SK-N-MC (cell line): ENCODE measurements around the gene RGS21.
A peak's percentile ranks its signal among the peaks of the same experiment; 100 is the strongest.

Source experiments
- DNase-seq: peaks from one replicate; pipeline ENCODE4 v3.0.0-alpha.2; 2011; ENCODE audit warnings: low read depth, low spot score
- H3K27ac ChIP-seq: fragments of 200-600 bp; sonication (generic); 2 replicates; pipeline ENCODE4 v1.5.1; 2016; ENCODE audit warnings: mixed run types
- H3K36me3 ChIP-seq: fragments of 200-600 bp; sonication (generic); 2 replicates; pipeline ENCODE4 v1.6.1; 2017; ENCODE audit warnings: antibody characterized with exemption, low read length, mixed read lengths; ENCODE audit not compliant: insufficient read depth
- H3K4me3 ChIP-seq: fragments of 200-600 bp; sonication (generic); 2 replicates; pipeline ENCODE4 v1.5.1; 2016
- H3K9ac ChIP-seq: fragments of 200-600 bp; sonication (generic); 2 replicates; pipeline ENCODE4 v1.8.0; 2017; ENCODE audit warnings: mixed run types, mixed read lengths; ENCODE audit not compliant: insufficient read length
- H3K9me3 ChIP-seq: fragments of 200-600 bp; sonication (generic); 2 replicates; pipeline ENCODE4 v1.6.1; 2017; ENCODE audit warnings: low read depth, mild to moderate bottlenecking, antibody characterized with exemption, low read length, moderate library complexity, mixed read lengths
- EZH2 ChIP-seq: fragments of 200-600 bp; sonication (generic); IDR thresholded peaks from one replicate; pipeline ENCODE4 v1.6.1; 2017; ENCODE audit warnings: antibody characterized with exemption
- FOXP2 ChIP-seq: optimal IDR thresholded peaks from 2 replicates; pipeline ENCODE3; 2011; ENCODE audit warnings: mild to moderate bottlenecking, moderate library complexity; ENCODE audit not compliant: insufficient read depth; ENCODE audit errors: extremely low read length, control extremely low read depth
- POLR2AphosphoS5 ChIP-seq: IDR thresholded peaks from 2 replicates; pipeline ENCODE4 v1.6.1; 2012; ENCODE audit warnings: mild to moderate bottlenecking, low read depth, low read length, borderline replicate concordance

The RGS21 gene

DNA sequence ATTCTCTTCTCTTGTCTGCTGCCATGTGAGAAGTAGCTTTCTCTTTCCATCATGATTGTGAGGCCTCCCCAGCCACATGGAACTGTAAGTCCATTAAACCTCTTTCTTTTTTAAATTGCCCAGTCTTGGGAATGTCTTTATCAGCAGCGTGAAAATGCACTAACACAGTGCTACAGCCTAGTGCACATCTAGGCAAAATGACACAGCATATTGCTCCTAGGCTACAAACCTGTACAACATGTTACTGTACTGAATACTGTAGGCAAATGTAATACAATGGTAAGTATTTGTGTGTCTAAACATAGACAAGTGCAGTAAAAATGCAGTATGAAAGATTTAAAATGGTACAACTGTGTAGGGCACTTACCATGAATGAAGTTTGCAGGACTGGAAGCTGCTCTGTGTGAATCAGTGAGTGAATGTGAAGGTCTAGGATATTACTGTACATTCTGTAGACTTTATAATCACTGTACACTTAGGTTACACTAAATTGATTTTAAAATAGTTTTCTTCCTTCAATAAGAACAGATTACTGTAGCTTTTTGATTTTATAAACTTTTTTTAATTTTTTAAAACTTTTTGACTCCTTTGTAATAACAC is 69.4 kb downstream of the RGS21 start:
- H3K27ac ChIP-seq: no peak overlapping the region
- H3K4me3 ChIP-seq: no peak overlapping the region
- TF ChIP-seq FOXP2: no peak
- no peak for TF ChIP-seq EZH2
- TF ChIP-seq POLR2AphosphoS5: no peak
- no peaks in the 10 kb centered on the region for H3K36me3 ChIP-seq
- no peak for DNase-seq
- no peak overlapping the region for H3K9ac ChIP-seq
- peaks cover 10% of the 10 kb centered on the region for H3K9me3 ChIP-seq

DNA sequence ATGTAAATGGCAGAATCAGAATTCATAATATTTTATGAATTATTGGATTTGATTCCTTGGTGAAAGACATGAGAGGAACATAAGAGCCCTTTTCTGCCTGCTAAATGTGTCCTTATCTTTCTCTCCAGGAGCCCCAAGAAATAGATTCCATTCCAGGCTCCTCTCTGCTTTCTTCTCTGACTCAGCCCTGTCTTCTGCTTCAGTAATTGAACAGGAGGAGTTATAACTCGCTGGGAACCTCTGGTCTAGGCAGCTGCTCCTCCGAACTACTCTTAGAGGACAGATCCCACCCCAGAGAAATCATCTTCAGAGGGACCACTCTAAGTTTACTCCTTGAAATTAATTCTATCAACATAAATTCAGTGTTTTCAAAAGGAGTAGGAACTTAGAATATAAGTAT is 78.4 kb downstream of the RGS21 start:
- no peak for DNase-seq
- H3K4me3 ChIP-seq: no peak overlapping the region
- TF ChIP-seq POLR2AphosphoS5 (no peak), FOXP2 (no peak), EZH2 (no peak)
- H3K27ac ChIP-seq: no peak overlapping the region
- no peaks in the 10 kb centered on the region for H3K36me3 ChIP-seq
- no peaks in the 10 kb centered on the region for H3K9me3 ChIP-seq
- no peak overlapping the region for H3K9ac ChIP-seq

DNA sequence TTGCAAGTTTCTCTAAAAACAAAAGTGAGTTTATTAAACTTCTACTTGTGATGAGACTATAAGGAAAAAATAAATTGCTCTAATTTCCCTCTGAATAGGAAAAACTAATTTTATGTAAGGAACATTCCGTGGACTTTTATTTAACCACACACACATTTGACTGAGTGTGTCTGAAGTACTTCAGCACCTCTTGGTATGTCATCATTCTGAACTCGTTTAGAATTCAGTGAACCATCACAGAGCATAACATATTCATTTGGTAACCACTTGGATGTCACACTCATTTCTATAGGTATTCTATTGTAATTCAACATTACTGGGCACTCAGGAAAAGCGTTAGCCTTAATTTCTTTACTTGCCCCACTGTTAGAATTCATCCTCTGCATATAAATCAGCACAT is 79.1 kb downstream of the RGS21 start:
- H3K9ac ChIP-seq: no peak overlapping the region

DNA sequence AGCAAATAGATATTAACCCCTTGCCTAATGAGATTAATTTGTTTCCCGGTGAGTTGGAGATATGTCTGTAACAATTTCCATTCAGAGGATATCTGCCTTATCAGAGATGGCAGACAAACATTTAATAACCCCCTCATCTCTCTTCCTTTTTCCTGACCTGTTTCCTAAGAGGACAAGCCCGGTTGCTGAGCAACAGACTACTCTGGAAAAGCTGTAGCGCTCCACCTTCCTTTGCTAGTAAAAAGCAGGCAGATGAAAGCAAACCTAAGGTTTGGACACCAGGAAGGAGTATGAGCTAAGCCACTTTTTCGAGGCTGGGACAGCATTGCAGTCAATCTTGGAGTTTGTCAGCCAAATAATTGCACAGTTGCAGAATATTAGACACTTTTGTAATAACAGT is 82.4 kb downstream of the RGS21 start:
- Histone ChIP-seq H3K9ac (no peak overlapping the region), H3K27ac (no peak overlapping the region), H3K9me3 (no peaks in the 10 kb centered on the region), H3K4me3 (no peak overlapping the region), H3K36me3 (no peaks in the 10 kb centered on the region)
- DNase-seq: no peak
- TF ChIP-seq EZH2 (no peak), POLR2AphosphoS5 (no peak), FOXP2 (no peak)

More for the DNA sequence above, 79.1 kb downstream of the RGS21 start:
- H3K27ac ChIP-seq: 0 out of 2 replicates have a peak overlapping the region, but pooled peaks have one; percentile 17
- H3K4me3 ChIP-seq: no peak overlapping the region; the same call in 1 of the 2 replicates
- TF ChIP-seq EZH2 (no peak), FOXP2 (no peak), POLR2AphosphoS5 (no peak)
- H3K9me3 ChIP-seq: no peaks in the 10 kb centered on the region
- no peak for DNase-seq
- H3K36me3 ChIP-seq: no peaks in the 10 kb centered on the region

DNA sequence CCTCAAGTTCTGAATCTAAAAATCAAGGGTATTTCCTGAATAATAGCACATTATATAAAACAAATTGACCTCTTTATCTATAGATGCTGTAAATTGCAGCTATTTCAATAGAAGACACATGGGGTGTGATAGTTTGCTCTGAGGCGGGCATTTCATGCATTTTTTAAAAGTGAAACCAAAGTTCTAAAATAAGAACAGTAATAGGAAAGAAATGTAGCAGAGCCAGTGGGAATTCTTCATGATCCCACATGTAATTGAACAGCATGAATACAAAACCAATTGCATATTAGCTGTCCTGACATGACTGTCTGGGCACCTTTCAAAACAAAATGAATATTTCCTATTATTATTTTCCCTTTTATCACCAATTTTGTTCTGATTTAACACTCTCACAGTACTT is 85.0 kb downstream of the RGS21 start:
- H3K4me3 ChIP-seq: peak overlapping the region; percentile 5; the same call in 1 of the 2 replicates
- no peak for DNase-seq
- H3K36me3 ChIP-seq: no peaks in the 10 kb centered on the region
- TF ChIP-seq FOXP2: no peak
- no peak for TF ChIP-seq POLR2AphosphoS5
- no peak for TF ChIP-seq EZH2
- H3K9me3 ChIP-seq: no peaks in the 10 kb centered on the region
- H3K27ac ChIP-seq: no peak overlapping the region
- no peak overlapping the region for H3K9ac ChIP-seq

DNA sequence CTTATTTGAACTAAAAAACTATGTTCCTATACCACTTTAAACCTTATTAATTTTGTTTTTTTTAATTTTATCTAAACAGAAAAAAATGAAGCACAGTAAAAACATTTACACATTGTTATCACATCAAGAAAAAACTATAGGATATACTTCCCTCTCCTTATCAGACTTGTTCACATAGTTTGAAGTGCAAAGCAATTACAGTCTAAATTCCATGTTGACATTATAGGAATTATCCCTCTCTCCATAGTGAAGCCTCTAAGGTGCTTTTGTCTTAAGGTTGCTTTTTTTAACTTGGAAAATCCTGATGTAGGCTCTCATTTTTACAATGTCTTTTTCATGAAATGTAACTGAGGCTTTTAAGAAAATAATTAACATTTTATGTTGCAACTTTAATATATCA is 85.8 kb downstream of the RGS21 start:
- H3K36me3 ChIP-seq: no peaks in the 10 kb centered on the region
- H3K9ac ChIP-seq: no peak overlapping the region
- H3K9me3 ChIP-seq: no peaks in the 10 kb centered on the region
- H3K27ac ChIP-seq: no peak overlapping the region
- no peak for TF ChIP-seq EZH2
- TF ChIP-seq POLR2AphosphoS5: no peak
- no peak for TF ChIP-seq FOXP2
- DNase-seq: no peak
- H3K4me3 ChIP-seq: no peak overlapping the region

DNA sequence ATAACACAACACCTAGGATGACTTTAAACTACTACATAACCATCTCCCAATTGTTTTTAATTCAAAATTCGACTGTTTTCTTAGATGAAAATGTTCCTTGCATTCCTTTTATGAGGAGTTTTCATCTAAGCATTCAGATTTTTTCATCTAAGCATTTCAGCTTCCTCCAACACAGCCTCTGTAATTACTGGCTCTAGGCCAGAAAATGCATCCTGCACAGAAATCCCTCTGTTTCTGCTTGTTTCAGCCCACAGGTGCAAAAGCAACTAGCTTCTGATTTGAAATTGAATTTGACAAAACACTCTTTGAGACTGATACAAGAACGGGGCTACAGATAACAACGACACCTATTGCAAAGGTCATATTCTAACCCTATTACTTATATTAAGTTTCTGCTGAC is 90.4 kb downstream of the RGS21 start:
- DNase-seq: no peak
- Histone ChIP-seq H3K9me3 (no peaks in the 10 kb centered on the region), H3K4me3 (no peak overlapping the region), H3K27ac (no peak overlapping the region), H3K9ac (no peak overlapping the region), H3K36me3 (no peaks in the 10 kb centered on the region)
- TF ChIP-seq EZH2 (no peak), POLR2AphosphoS5 (no peak), FOXP2 (no peak)
